Choroid plexus epithelial cell (primary cell): ENCODE results near the gene STARD6.

ENCODE experiments used
- DNase-seq: peaks from one replicate; pipeline ENCODE4 v3.0.0-alpha.2; 2010; ENCODE audit warnings: low read depth
- H3K4me3 ChIP-seq: 2 replicates; pipeline ENCODE4 v1.5.1; 2011; ENCODE audit warnings: low read depth, mild to moderate bottlenecking, control low read depth, low read length, moderate library complexity
- CTCF ChIP-seq: conservative IDR thresholded peaks from 2 replicates; pipeline ENCODE4 v1.5.1; 2011; ENCODE audit warnings: low read depth, mild to moderate bottlenecking, control low read depth, inconsistent platforms, low read length, moderate library complexity

STARD6 gene

GRCh38 chr18:54280220-54280569 lies 77.5 kb downstream of the STARD6 start:
- H3K4me3 ChIP-seq: no peak overlapping the region
- TF ChIP-seq CTCF: no peak
- no peak for DNase-seq

DNA sequence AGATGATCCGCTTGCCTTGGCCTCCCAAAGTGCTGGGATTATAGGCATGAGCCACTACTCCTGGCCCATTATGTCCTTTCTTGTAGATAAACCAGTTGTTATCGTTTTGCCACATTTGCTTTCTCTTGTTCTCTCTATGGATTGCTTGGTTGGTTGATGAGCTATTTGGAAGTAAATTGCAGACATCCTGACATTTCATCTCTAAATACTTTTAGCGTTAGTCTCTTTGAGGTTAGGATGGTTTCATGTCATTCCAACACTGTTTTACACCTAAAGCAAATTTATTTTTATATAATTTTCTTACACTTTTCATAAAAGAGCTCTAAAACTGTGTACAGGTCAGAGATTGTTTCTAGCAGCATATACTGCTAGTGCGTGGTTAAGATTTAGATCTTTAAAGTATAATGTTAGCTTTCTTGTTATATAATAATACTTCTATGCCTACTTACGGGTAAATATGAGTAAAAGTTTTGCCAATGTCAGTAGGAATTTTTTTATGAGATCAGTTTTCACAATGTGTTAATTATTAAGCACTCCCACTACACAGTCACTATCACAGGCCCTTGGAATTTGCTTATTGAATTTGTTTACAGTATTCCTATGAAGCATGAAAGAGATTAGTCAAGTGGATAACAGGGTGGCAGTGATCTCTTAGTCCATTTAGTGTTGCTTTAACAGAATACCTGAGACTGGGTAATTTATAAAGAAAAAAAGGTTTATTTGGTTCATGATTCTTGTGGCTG lies 78.0 kb downstream of the STARD6 start:
- no peak for TF ChIP-seq CTCF
- DNase-seq: no peak
- H3K4me3 ChIP-seq: no peak overlapping the region

DNA sequence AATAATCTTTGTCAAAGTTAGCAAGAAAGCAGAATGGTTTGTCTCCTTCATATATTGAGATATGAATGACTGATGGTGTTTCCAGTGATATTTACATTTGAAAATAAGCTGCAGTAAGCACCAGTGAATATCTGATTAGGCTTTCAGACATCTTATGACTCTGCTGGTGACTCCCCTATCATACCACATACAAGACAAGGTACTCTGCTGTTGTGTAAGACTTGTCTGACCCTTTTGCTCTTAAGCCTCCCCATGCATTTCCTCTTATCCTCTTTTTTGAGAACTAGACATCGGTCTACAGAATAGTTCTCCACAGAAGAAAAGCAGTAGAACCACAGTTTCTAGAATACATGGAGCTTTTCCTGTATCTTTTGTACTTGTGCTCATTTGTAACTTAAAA lies 79.0 kb downstream of the STARD6 start:
- DNase-seq: peak; percentile 20
- no peak for TF ChIP-seq CTCF
- H3K4me3 ChIP-seq: no peak overlapping the region

GRCh38 chr18:54277899-54278298 lies 79.8 kb downstream of the STARD6 start:
- no peak for TF ChIP-seq CTCF
- no peak for DNase-seq
- no peak overlapping the region for H3K4me3 ChIP-seq
